ENCODE results near the gene PCMTD2. TPM values are rescaled to one million over a fixed set of nuclear protein-coding genes. Genes with fewer than 3 reads are reported as not detected.

PCMTD2 gene
- total RNA-seq, 1 donor from 2014 or later: 105 TPM

- H3K27me3 ChIP-seq: no peaks in the 10 kb centered on the region
- H3K27ac ChIP-seq: no peak overlapping the region
- no peak overlapping the region for H3K9ac ChIP-seq
- H3K4me1 ChIP-seq: no peaks in the 10 kb centered on the region
- no peaks in the 10 kb centered on the region for H4K20me1 ChIP-seq (ENCODE audit: low read depth)
- H3K4me3 Mint-ChIP-seq: no peak overlapping the region
- H3K4me3 ChIP-seq: no peak overlapping the region
- TF ChIP-seq CTCF (IDR thresholded peaks at IDR 0.05) (no peak), EZH2 (IDR thresholded peaks at IDR 0.05) (no peak), EZH2phosphoT487 (IDR thresholded peaks at IDR 0.05) (no peak)
- peaks cover 3% of the 10 kb centered on the region for H3K27me3 Mint-ChIP-seq (ENCODE audit: insufficient read depth, low read depth)
- H3K9me3 ChIP-seq (ENCODE audit: low read depth): no peaks in the 10 kb centered on the region
- no peak overlapping the region for H3K27ac Mint-ChIP-seq
- peaks cover 8% of the 10 kb centered on the region for H3K4me1 Mint-ChIP-seq
- H3K4me2 ChIP-seq: no peak overlapping the region
- no peaks in the 10 kb centered on the region for H3K36me3 Mint-ChIP-seq
- no peak for DNase-seq (ENCODE audit: low spot score)
- no peaks in the 10 kb centered on the region for H3F3A ChIP-seq (ENCODE audit: low read depth)
- H2AFZ ChIP-seq (replicated peaks): no peak overlapping the region
- no peaks in the 10 kb centered on the region for H3K79me2 ChIP-seq (ENCODE audit: low read depth)
- peaks cover 5% of the 10 kb centered on the region for H3K9me3 Mint-ChIP-seq
- H3K36me3 ChIP-seq: no peaks in the 10 kb centered on the region
Observed at GRCh38 chr20:64242797-64243475, 12.6 kb upstream of the PCMTD2 start.

GRCh38 chr20:64244281-64244805, 11.2 kb upstream of the PCMTD2 start:
- peaks cover 8% of the 10 kb centered on the region for H3K4me1 Mint-ChIP-seq
- H2AFZ ChIP-seq (replicated peaks): no peak overlapping the region
- peaks cover 5% of the 10 kb centered on the region for H3K27me3 Mint-ChIP-seq (ENCODE audit: insufficient read depth, low read depth)
- H3K9ac ChIP-seq: no peak overlapping the region
- H4K20me1 ChIP-seq (ENCODE audit: low read depth): no peaks in the 10 kb centered on the region
- H3K79me2 ChIP-seq (ENCODE audit: low read depth): no peaks in the 10 kb centered on the region
- no peak for TF ChIP-seq EZH2 (IDR thresholded peaks at IDR 0.05)
- TF ChIP-seq EZH2phosphoT487 (IDR thresholded peaks at IDR 0.05): no peak
- no peak for TF ChIP-seq CTCF (IDR thresholded peaks at IDR 0.05)
- peaks cover 5% of the 10 kb centered on the region for H3K9me3 Mint-ChIP-seq
- H3K27me3 ChIP-seq: no peaks in the 10 kb centered on the region
- no peak overlapping the region for H3K27ac Mint-ChIP-seq
- no peaks in the 10 kb centered on the region for H3K36me3 Mint-ChIP-seq
- no peak overlapping the region for H3K27ac ChIP-seq
- H3K4me3 ChIP-seq: no peak overlapping the region
- H3K36me3 ChIP-seq: no peaks in the 10 kb centered on the region
- no peaks in the 10 kb centered on the region for H3K4me1 ChIP-seq
- H3K4me3 Mint-ChIP-seq: no peak overlapping the region
- no peak for DNase-seq (ENCODE audit: low spot score)
- H3K9me3 ChIP-seq (ENCODE audit: low read depth): no peaks in the 10 kb centered on the region
- H3F3A ChIP-seq (ENCODE audit: low read depth): no peaks in the 10 kb centered on the region
- no peak overlapping the region for H3K4me2 ChIP-seq

GRCh38 chr20:64244870-64245603, 10.5 kb upstream of the PCMTD2 start:
- H3K36me3 Mint-ChIP-seq: no peaks in the 10 kb centered on the region
- no peak overlapping the region for H3K9ac ChIP-seq
- H3F3A ChIP-seq (ENCODE audit: low read depth): no peaks in the 10 kb centered on the region
- no peak overlapping the region for H3K4me2 ChIP-seq
- peaks cover 8% of the 10 kb centered on the region for H3K4me1 Mint-ChIP-seq
- peaks cover 3% of the 10 kb centered on the region for H3K27me3 ChIP-seq
- peaks cover 5% of the 10 kb centered on the region for H3K27me3 Mint-ChIP-seq (ENCODE audit: insufficient read depth, low read depth)
- no peak overlapping the region for H3K4me3 ChIP-seq
- no peaks in the 10 kb centered on the region for H3K4me1 ChIP-seq
- H3K9me3 ChIP-seq (ENCODE audit: low read depth): no peaks in the 10 kb centered on the region
- no peak overlapping the region for H3K27ac ChIP-seq
- H4K20me1 ChIP-seq (ENCODE audit: low read depth): no peaks in the 10 kb centered on the region
- no peak for DNase-seq (ENCODE audit: low spot score)
- H3K9me3 Mint-ChIP-seq: peaks cover 5% of the 10 kb centered on the region
- no peaks in the 10 kb centered on the region for H3K36me3 ChIP-seq
- H3K79me2 ChIP-seq (ENCODE audit: low read depth): no peaks in the 10 kb centered on the region
- no peak overlapping the region for H2AFZ ChIP-seq (replicated peaks)
- H3K27ac Mint-ChIP-seq: no peak overlapping the region
- no peak for TF ChIP-seq EZH2 (IDR thresholded peaks at IDR 0.05)
- no peak for TF ChIP-seq CTCF (IDR thresholded peaks at IDR 0.05)
- no peak for TF ChIP-seq EZH2phosphoT487 (IDR thresholded peaks at IDR 0.05)
- no peak overlapping the region for H3K4me3 Mint-ChIP-seq
